Tibial nerve (tissue), 4 donors: ENCODE results near the gene HMCN1. TPM values are rescaled to one million over a fixed set of nuclear protein-coding genes. Genes with fewer than 3 reads are reported as not detected.

Experiments
- DNase-seq, 2 donors: peaks; one replicate each; pipeline ENCODE4 v3.0.0-alpha.2; 2019; ENCODE audit warnings: low spot score in 2 of 2
- H3K27ac ChIP-seq, 4 donors: fragments of 200-600 bp; sonication (generic) in 3 of 4; one replicate each; pipeline ENCODE4 v1.5.1; 2017 to 2019; ENCODE audit warnings: mild to moderate bottlenecking in 1 of 4
- H3K27me3 ChIP-seq, 2 donors: fragments of 200-600 bp; sonication (generic) in 1 of 2; one replicate each; pipeline versions ENCODE4 v1.5.1 to v1.6.0; 2017 to 2019
- H3K36me3 ChIP-seq, 3 donors: fragments of 200-600 bp; sonication (generic); one replicate each; pipeline ENCODE4 v1.5.1; 2018 to 2019
- H3K4me1 ChIP-seq, 4 donors: fragments of 200-600 bp; sonication (generic) in 3 of 4; one replicate each; pipeline ENCODE4 v1.5.1; 2017 to 2019
- H3K4me3 ChIP-seq, 4 donors: fragments of 200-600 bp; sonication (generic) in 3 of 4; one replicate each; pipeline ENCODE4 v1.5.1; 2017 to 2019; ENCODE audit warnings: mild to moderate bottlenecking in 1 of 4, moderate library complexity in 1 of 4
- H3K9me3 ChIP-seq, 4 donors: fragments of 200-600 bp; sonication (generic) in 3 of 4; one replicate each; pipeline ENCODE4 v1.5.1; 2017 to 2019
- EP300 ChIP-seq, 2 donors: sonication (generic); formaldehyde crosslinking; IDR thresholded peaks; one replicate each; pipeline ENCODE4 v1.6.1; 2017; ENCODE audit warnings: antibody characterized with exemption in 2 of 2, mild to moderate bottlenecking in 1 of 2
- POLR2A ChIP-seq, 2 donors: fragments of 450-650 bp; IDR thresholded peaks; one replicate each; pipeline ENCODE4 v1.6.1; 2017; ENCODE audit warnings: antibody characterized with exemption in 2 of 2, mild to moderate bottlenecking in 2 of 2, moderate library complexity in 2 of 2
- WGBS, 2 donors: methylation state at CpG; one replicate each; pipeline ENCODE4 v1.1.5; 2018; 5-methylcytosine and 5-hydroxymethylcytosine counted together
- total RNA-seq, 4 donors: library from RNA; depleted of rRNA; stranded (reverse); fragments of >200 nt; gene quantifications; one replicate each; pipeline ENCODE4 v1.1.0, GENCODE V29; 2016
- TF ChIP-seq, protein P1 (sequence below), 5 experiments: fragments of 200-600 bp in 3 of 5; fragments of 450-650 bp in 2 of 5; sonication (generic) in 3 of 5; IDR thresholded peaks; one replicate each; pipeline ENCODE4 v1.5.1; 2016 to 2019; ENCODE audit warnings: antibody characterized with exemption in 5 of 5, mild to moderate bottlenecking in 3 of 5, moderate library complexity in 2 of 5

Gene HMCN1
- total RNA-seq, 4 donors from 2014 or later = 2.1 to 13.3 (median 3.9) TPM

DNA sequence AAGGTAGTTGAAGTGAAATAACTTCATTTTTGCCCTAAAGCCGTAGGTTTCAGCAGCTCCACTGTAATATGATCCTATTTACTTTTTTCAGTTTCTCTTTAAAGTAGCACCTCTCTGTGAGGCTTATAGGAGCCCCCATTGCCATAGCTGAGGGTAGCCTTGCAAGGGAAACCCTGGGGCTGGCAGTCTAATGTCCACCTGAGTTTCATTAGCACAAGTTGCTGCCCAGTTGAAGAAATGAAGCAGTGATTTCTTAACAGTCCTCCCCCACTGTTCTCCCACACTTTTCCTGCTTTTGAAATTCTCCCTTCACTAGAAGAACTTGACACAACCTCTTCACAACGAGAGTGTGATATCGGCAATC is 1.5 kb downstream of the HMCN1 start:
- peak overlapping the region in 2 of 4 donors; percentile 2 to 5 for H3K27ac ChIP-seq
- H3K4me1 ChIP-seq = peaks cover 0 to 25% (median 5%) of the 10 kb centered on the region in 4 donors
- H3K36me3 ChIP-seq = no peaks in the 10 kb centered on the region
- TF ChIP-seq, protein P1, sequence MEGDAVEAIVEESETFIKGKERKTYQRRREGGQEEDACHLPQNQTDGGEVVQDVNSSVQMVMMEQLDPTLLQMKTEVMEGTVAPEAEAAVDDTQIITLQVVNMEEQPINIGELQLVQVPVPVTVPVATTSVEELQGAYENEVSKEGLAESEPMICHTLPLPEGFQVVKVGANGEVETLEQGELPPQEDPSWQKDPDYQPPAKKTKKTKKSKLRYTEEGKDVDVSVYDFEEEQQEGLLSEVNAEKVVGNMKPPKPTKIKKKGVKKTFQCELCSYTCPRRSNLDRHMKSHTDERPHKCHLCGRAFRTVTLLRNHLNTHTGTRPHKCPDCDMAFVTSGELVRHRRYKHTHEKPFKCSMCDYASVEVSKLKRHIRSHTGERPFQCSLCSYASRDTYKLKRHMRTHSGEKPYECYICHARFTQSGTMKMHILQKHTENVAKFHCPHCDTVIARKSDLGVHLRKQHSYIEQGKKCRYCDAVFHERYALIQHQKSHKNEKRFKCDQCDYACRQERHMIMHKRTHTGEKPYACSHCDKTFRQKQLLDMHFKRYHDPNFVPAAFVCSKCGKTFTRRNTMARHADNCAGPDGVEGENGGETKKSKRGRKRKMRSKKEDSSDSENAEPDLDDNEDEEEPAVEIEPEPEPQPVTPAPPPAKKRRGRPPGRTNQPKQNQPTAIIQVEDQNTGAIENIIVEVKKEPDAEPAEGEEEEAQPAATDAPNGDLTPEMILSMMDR (IDR thresholded peaks at IDR 0.05) = no peak
- no peak for TF ChIP-seq POLR2A (IDR thresholded peaks at IDR 0.05)
- TF ChIP-seq EP300 (IDR thresholded peaks at IDR 0.05) = no peak
- DNase-seq = no peak
- no peaks in the 10 kb centered on the region for H3K27me3 ChIP-seq
- H3K4me3 ChIP-seq = peak overlapping the region in 3 of 4 donors; percentile 12 to 56 (median 28)
- H3K9me3 ChIP-seq = peaks cover 0 to 8% (median 3%) of the 10 kb centered on the region in 4 donors
- 29 to 47% methylated on average over 3 of the region's 3 CpGs for WGBS, 2 donors

DNA sequence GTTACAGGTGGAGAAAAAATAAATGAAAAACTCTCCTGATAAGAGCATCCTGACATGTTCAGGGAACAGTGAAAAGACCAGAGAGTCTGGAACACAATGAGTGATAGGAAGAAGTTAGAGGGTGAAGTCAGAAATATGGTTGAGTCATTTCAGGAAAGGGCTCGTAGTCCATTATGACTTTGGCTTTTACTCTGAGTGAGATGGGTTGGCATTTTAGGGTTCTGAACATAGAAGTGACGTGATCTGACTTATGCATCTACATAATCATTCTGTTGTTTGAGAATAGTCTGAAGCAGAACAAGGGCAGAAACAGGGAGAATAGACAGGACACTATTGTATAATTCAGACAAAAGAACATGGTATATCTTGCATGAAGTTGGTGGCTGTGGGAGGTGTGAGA is 5.8 kb downstream of the HMCN1 start:
- TF ChIP-seq, protein P1 (IDR thresholded peaks at IDR 0.05) = no peak
- TF ChIP-seq EP300 (IDR thresholded peaks at IDR 0.05) = no peak
- no peak for TF ChIP-seq POLR2A (IDR thresholded peaks at IDR 0.05)
- 59 to 66% methylated on average over 2 of the region's 2 CpGs for WGBS, 2 donors
- no peaks in the 10 kb centered on the region for H3K27me3 ChIP-seq
- peaks cover 0 to 10% (median 3%) of the 10 kb centered on the region in 4 donors for H3K4me1 ChIP-seq
- no peak for DNase-seq
- no peaks in the 10 kb centered on the region for H3K9me3 ChIP-seq
- no peaks in the 10 kb centered on the region for H3K36me3 ChIP-seq
- no peak overlapping the region for H3K4me3 ChIP-seq
- H3K27ac ChIP-seq = no peak overlapping the region

DNA sequence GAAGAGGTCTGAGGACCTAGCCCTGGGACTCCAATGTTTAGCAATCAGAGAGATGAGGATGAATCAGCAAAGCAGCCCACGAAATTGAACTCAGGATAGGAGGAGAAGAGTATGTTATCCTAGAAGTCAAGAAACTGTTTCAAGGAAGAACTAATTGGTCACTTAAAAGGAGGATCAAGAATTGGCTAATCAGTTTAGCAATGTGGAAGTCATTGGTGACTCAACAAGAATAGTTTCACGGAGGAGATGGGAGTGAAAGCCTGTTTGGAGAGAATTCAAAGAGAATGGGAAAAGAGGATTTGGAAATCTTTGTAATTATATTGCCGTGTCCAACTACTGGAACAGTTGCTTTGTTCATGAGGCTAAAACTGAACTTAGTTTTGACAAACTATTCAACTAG is 7.4 kb downstream of the HMCN1 start:
- TF ChIP-seq EP300 (IDR thresholded peaks at IDR 0.05) (no peak), POLR2A (IDR thresholded peaks at IDR 0.05) (no peak)
- TF ChIP-seq, protein P1 (IDR thresholded peaks at IDR 0.05) = no peak
- Histone ChIP-seq H3K36me3 (no peaks in the 10 kb centered on the region), H3K27ac (no peak overlapping the region), H3K27me3 (no peaks in the 10 kb centered on the region), H3K4me3 (no peak overlapping the region), H3K4me1 (no peaks in the 10 kb centered on the region), H3K9me3 (no peaks in the 10 kb centered on the region)
- WGBS, 2 donors = 71 to 72% methylated on average over 3 of the region's 3 CpGs
- DNase-seq = no peak

DNA sequence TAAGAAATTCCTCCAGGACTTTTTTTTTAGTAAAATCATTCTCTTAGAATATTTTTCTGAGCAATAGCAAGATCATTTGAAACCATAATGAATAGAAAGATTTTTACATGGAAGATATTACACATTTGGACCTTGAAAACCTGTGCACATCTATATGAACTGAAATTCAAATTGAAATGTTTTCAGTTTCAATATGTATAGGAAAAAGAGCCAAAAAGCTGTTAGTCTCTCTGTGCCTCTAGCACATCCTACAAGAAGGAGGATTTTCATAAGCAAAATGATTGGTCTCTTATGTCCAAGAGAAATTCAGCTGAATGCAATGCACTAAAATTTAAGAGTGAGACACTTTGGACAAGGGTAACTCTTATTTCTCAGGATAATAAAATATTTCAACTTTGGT is 8.2 kb downstream of the HMCN1 start:
- Histone ChIP-seq H3K9me3 (no peaks in the 10 kb centered on the region), H3K4me3 (no peak overlapping the region), H3K36me3 (no peaks in the 10 kb centered on the region), H3K27ac (no peak overlapping the region), H3K4me1 (no peaks in the 10 kb centered on the region), H3K27me3 (no peaks in the 10 kb centered on the region)
- DNase-seq = no peak
- no peak for TF ChIP-seq EP300 (IDR thresholded peaks at IDR 0.05)
- no peak for TF ChIP-seq POLR2A (IDR thresholded peaks at IDR 0.05)
- TF ChIP-seq, protein P1 (IDR thresholded peaks at IDR 0.05) = no peak

DNA sequence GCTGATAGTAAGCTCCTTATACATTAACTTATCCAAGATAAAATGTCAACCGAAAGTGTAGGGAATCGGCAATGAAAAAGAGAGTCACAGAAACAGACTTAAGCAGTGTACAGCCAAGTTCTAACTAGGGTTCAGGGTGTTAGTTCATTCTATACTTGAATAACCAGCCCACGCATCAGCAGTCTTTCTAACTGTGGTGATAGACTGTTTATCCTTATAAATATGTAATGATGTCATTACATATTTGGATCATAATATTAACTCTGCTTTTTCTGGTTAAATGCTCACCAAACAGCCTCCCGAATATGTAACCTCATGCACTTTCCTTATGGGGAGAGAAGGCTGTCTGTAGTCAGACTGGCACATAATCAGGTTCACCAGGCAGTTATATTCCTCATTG is 11.0 kb downstream of the HMCN1 start:
- no peak for DNase-seq
- Histone ChIP-seq H3K9me3 (no peaks in the 10 kb centered on the region), H3K27me3 (no peaks in the 10 kb centered on the region), H3K36me3 (no peaks in the 10 kb centered on the region), H3K4me3 (no peak overlapping the region), H3K4me1 (no peaks in the 10 kb centered on the region), H3K27ac (no peak overlapping the region)
- TF ChIP-seq POLR2A (IDR thresholded peaks at IDR 0.05) (no peak), EP300 (IDR thresholded peaks at IDR 0.05) (no peak)
- TF ChIP-seq, protein P1 (IDR thresholded peaks at IDR 0.05) = no peak
- WGBS, 2 donors = 47% methylated on average over 4 of the region's 4 CpGs
